Measurements from ENCODE around the gene ATG10.

The ATG10 gene

GRCh38 chr5:82287625-82288024 is 315.8 kb downstream of the ATG10 start:
- no peak for DNase-seq

DNA sequence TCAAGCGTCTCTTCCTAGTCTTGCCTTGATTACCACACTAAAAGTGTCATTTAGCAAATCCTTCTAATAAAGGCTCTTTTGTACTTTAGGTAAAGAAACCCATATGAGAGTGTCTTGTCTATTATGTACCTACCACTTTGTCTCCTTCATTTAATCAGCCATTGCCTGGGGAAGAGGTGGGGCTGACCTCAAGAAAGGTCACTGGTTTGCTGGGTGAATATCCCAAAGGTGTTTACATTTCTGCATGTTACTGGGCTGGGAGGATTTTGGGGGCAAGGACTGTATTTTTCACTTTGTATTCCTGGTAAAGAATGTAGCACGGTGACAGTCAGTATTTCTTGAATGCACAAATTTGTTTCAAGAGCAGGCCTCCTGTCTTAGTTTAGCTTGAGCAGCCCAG is 318.2 kb downstream of the ATG10 start:
- no peak for DNase-seq

DNA sequence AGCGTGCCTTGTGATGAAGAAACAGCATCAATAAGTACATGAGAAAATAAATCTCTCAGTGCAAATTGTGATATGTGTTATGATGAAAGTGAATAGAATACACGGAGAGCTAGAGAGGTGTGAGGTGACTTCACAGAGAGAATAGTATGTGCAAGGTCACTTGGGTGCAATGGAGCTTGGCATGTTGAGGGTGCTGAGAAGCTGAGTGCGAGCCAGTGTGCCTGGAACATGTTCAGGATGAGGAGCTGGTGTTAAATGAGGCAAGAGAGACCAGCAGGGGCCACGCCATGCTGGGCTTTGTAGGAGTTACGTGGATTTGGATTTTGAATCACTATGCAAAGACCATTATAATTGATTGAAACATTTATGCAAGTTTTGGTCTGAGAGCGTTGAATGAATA is 319.1 kb downstream of the ATG10 start:
- no peak for DNase-seq

DNA sequence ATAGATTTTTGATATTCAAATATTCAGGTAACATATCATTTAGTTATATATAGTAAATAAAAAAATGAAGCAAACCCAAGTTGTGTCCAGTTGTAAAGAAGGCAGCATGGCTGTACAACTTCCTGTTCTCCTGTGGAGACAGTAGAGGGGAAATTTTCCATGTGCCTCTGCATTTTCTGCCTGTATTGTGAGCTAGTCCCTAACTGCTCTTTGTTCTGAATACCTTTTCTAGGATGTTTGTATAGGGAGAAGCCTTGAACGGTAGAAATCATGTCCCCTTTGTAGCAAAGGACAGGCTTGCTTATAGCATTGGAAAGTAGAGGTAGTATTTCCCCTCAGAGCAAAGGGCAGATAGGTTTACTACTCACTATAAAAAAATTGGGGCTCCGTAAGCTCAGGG is 319.6 kb downstream of the ATG10 start:
- no peak for DNase-seq

GRCh38 chr5:82295144-82295543 is 323.3 kb downstream of the ATG10 start:
- no peak for DNase-seq

DNA sequence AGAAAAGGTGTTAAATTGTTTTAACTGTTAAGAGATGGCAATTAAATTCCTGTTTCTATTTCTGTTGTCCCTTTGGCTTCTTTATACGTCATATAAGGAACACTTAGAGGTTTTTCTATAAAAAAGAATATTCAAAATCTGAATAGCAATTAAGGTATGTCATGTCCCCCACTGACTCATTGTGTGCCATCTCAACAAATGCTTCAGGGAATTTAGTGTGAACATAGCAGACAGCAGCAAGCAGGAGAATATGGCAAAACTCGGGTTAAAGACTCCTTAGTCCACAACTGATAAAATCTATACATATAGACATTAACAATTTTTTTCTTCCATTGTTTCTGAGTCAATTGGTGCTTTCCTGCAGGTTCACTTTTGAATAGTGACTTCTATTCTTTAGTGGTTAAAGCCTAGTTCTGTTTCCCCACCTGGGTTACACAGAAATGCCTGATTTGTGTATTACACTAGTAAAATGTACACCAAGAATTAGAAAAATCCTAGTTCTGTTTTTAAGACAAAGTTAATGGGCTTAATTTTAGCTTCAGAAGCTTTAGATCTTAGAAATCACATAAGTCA is 324.2 kb downstream of the ATG10 start:
- DNase-seq, result no peak

- DNase-seq, result no peak
Measured at GRCh38 chr5:82296929-82297328, 325.1 kb downstream of the ATG10 start.

- DNase-seq, result no peak
Measured at GRCh38 chr5:82297711-82298110, 325.9 kb downstream of the ATG10 start.

GRCh38 chr5:82298668-82299067 is 326.8 kb downstream of the ATG10 start:
- DNase-seq, result no peak

DNA sequence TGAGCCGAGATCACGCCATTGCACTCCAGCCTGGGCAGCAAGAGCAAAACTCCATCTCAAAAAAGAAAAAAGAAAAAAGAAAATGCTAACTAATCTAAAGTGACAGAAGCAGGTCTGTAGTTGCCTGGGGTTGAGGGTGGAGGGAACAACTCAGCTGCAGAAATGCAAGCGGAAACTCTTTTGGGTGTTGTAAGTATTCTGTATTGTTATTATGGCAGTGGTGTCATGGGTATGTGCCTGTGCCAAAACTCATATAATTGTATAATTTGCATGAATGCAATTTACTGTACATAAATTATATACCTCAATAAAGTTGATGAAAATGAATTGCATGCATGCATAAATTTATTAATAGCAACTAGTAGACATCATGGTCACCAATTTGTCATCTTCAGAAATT is 329.4 kb downstream of the ATG10 start:
- no peak for DNase-seq
